HCT116 (cell line): ENCODE data around the gene CALR3. TPM values are rescaled to one million over a fixed set of nuclear protein-coding genes. Genes with fewer than 3 reads are reported as not detected.

ENCODE experiments used
- ATAC-seq: fragments of 200-7000 bp; cut with Tn5 transposase; 2 replicates; pipeline ENCODE4 v1.9.1; 2020; ENCODE audit warnings: mild to moderate bottlenecking, moderate library complexity
- BruUV-seq: library from RNA; stranded (reverse); fragments of 400-500 nt; replicated peaks from 2 replicates; lab custom pipeline; 2021; lab: Mats Ljungman, UMichigan
- CTCF ChIA-PET: fragments of 300-600 bp; sonication (Branson Sonifier 250); formaldehyde crosslinking; loops from one replicate; lab custom pipeline; 2021; ENCODE audit warnings: antibody characterized with exemption; lab: Charles Lee
- POLR2A ChIA-PET: fragments of 300-600, 350-600 bp; sonication (Branson Sonifier 250); formaldehyde crosslinking; loops from one replicate; lab custom pipeline; 2021; ENCODE audit warnings: antibody characterized with exemption; lab: Charles Lee
- RAD21 ChIA-PET, 2 experiments: fragments of 300-600 bp; sonication (Branson Sonifier 250); formaldehyde crosslinking; loops; one replicate each; lab custom pipeline; 2023; ENCODE audit warnings: low total read pairs in 2 of 2; ENCODE audit not compliant: uncharacterized antibody in 2 of 2, unreplicated experiment in 2 of 2, low non-redundant PET in 1 of 2; lab: Charles Lee
- DNase-seq: peaks from one replicate; pipeline ENCODE4 v3.0.0-alpha.2; 2010; ENCODE audit warnings: low read depth, low spot score
- H2AFZ ChIP-seq: fragments of 200-600 bp; shearing (Covaris generic), sonication (generic); 2 replicates; pipeline ENCODE4 v1.6.1; 2017; ENCODE audit warnings: low read depth, mixed run types, mixed read lengths, antibody characterized with exemption, low read length; ENCODE audit not compliant: poor library complexity, severe bottlenecking
- H3K27ac ChIP-seq: 2 replicates; pipeline ENCODE4 v1.5.1; 2012; ENCODE audit warnings: low read depth, low read length
- H3K27me3 ChIP-seq: fragments of 200-600 bp; sonication (generic); 2 replicates; pipeline ENCODE4 v1.6.1; 2016; ENCODE audit warnings: mixed run types, low read length, mixed read lengths; ENCODE audit not compliant: insufficient read depth
- H3K36me3 ChIP-seq, 2 experiments: fragments of 200-500 bp in 1 of 2; fragments of 200-600 bp in 1 of 2; sonication (Bioruptor generic) in 1 of 2; sonication (generic) in 1 of 2; 2 replicates each; pipeline versions ENCODE4 v1.5.1 to v1.6.1; 2014 to 2016; ENCODE audit warnings: low read length in 2 of 2, inconsistent platforms in 1 of 2, mixed read lengths in 1 of 2, mixed run types in 1 of 2; ENCODE audit not compliant: insufficient read depth in 2 of 2, control insufficient read depth in 1 of 2
- H3K4me1 ChIP-seq, 2 experiments: fragments of 200-600 bp in 1 of 2; sonication (generic) in 1 of 2; 2 replicates each; pipeline versions ENCODE4 v1.5.1 to v1.6.1; 2012 to 2017; ENCODE audit warnings: low read length in 2 of 2, inconsistent platforms in 1 of 2, mild to moderate bottlenecking in 1 of 2, mixed read lengths in 1 of 2, mixed run types in 1 of 2, moderate library complexity in 1 of 2; ENCODE audit not compliant: insufficient read depth in 2 of 2, control insufficient read depth in 1 of 2
- H3K4me2 ChIP-seq: fragments of 200-600 bp; sonication (generic); 2 replicates; pipeline ENCODE4 v1.6.1; 2017; ENCODE audit warnings: mixed run types, low read length, mixed read lengths
- H3K4me3 ChIP-seq, 2 experiments: fragments of 200-600 bp in 1 of 2; sonication (generic) in 1 of 2; replicated peaks in 1 of 2; 2 replicates each; pipeline ENCODE4 v1.5.1; 2011 to 2016; ENCODE audit warnings: low read length in 2 of 2, control low read depth in 1 of 2, low read depth in 1 of 2, mild to moderate bottlenecking in 1 of 2, mixed read lengths in 1 of 2, mixed run types in 1 of 2
- H3K79me2 ChIP-seq: fragments of 200-600 bp; sonication (generic); 2 replicates; pipeline ENCODE4 v1.6.1; 2017; ENCODE audit warnings: mild to moderate bottlenecking, mixed run types, low read length, moderate library complexity, mixed read lengths; ENCODE audit not compliant: insufficient read depth
- H3K9ac ChIP-seq: fragments of 200-600 bp; sonication (generic); 2 replicates; pipeline ENCODE4 v1.6.1; 2016; ENCODE audit warnings: low read length, mixed read lengths
- H3K9me2 ChIP-seq: fragments of 200-600 bp; sonication (generic), shearing (Covaris generic); 2 replicates; pipeline ENCODE4 v1.6.1; 2017; ENCODE audit warnings: mixed run types, mild to moderate bottlenecking, moderate library complexity; ENCODE audit not compliant: insufficient read depth
- H3K9me3 ChIP-seq, 2 experiments: fragments of 200-500 bp in 1 of 2; fragments of 200-600 bp in 1 of 2; sonication (Bioruptor generic) in 1 of 2; sonication (generic) in 1 of 2; 2 replicates each; pipeline ENCODE4 v1.6.1; 2014 to 2017; ENCODE audit warnings: low read length in 2 of 2, mixed read lengths in 2 of 2, inconsistent platforms in 1 of 2, low read depth in 1 of 2, mild to moderate bottlenecking in 1 of 2, mixed run types in 1 of 2, moderate library complexity in 1 of 2; ENCODE audit not compliant: control insufficient read depth in 1 of 2, insufficient read depth in 1 of 2
- H4K20me1 ChIP-seq: fragments of 200-600 bp; sonication (generic), shearing (Covaris generic); 2 replicates; pipeline ENCODE4 v1.6.1; 2017; ENCODE audit warnings: mixed run types, mild to moderate bottlenecking, moderate library complexity; ENCODE audit not compliant: insufficient read depth
- CBX3 ChIP-seq: IDR thresholded peaks from 2 replicates; pipeline ENCODE4 v1.6.1; 2012; ENCODE audit warnings: low read depth
- CEBPB ChIP-seq: IDR thresholded peaks from 2 replicates; pipeline ENCODE4 v1.6.1; 2012; ENCODE audit warnings: low read depth
- EGR1 ChIP-seq: IDR thresholded peaks from 2 replicates; pipeline ENCODE4 v1.6.1; 2012; ENCODE audit warnings: low read depth
- EZH2 ChIP-seq: fragments of 200-600 bp; sonication (generic); IDR thresholded peaks from 2 replicates; pipeline ENCODE4 v1.6.1; 2017; ENCODE audit warnings: antibody characterized with exemption, mixed run types
- EZH2phosphoT487 ChIP-seq: fragments of 200-600 bp; IDR thresholded peaks from 2 replicates; pipeline ENCODE4 v1.6.1; 2018; ENCODE audit warnings: antibody characterized with exemption, borderline replicate concordance
- FOSL1 ChIP-seq: IDR thresholded peaks from 2 replicates; pipeline ENCODE4 v1.6.1; 2012; ENCODE audit warnings: low read depth
- POLR2AphosphoS5 ChIP-seq: IDR thresholded peaks from 2 replicates; pipeline ENCODE4 v1.6.1; 2011; ENCODE audit warnings: mild to moderate bottlenecking, low read depth, low read length, moderate library complexity
- RAD21 ChIP-seq: IDR thresholded peaks from 2 replicates; pipeline ENCODE4 v1.6.1; 2012; ENCODE audit warnings: low read depth, mild to moderate bottlenecking
- SIN3A ChIP-seq: IDR thresholded peaks from 2 replicates; pipeline ENCODE4 v1.6.1; 2012; ENCODE audit warnings: low read depth
- SP1 ChIP-seq: IDR thresholded peaks from 2 replicates; pipeline ENCODE4 v1.6.1; 2012; ENCODE audit warnings: low read depth
- SRF ChIP-seq: IDR thresholded peaks from 2 replicates; pipeline ENCODE4 v1.6.1; 2012; ENCODE audit warnings: low read depth
- TCF7L2 ChIP-seq: IDR thresholded peaks from 2 replicates; pipeline ENCODE4 v1.7.0; 2011; ENCODE audit warnings: borderline replicate concordance, inconsistent platforms; ENCODE audit not compliant: insufficient read depth, insufficient read length; ENCODE audit errors: extremely low read depth
- YY1 ChIP-seq: IDR thresholded peaks from 2 replicates; pipeline ENCODE4 v1.6.1; 2011; ENCODE audit warnings: low read length, low read depth, moderate library complexity, mild to moderate bottlenecking; ENCODE audit not compliant: insufficient replicate concordance; ENCODE audit errors: extremely low read depth
- ZFX ChIP-seq: fragments of 450-650 bp; IDR thresholded peaks from 2 replicates; pipeline ENCODE4 v1.6.1; 2017
- ZNF274 ChIP-seq: fragments of 200-500 bp; sonication (Bioruptor generic); IDR thresholded peaks from 2 replicates; pipeline ENCODE4 v1.6.1; 2014; ENCODE audit warnings: mild to moderate bottlenecking, low read depth, low read length, inconsistent platforms
- intact Hi-C: fragments of 100-400 bp; cut with micrococcal nuclease; formaldehyde crosslinking; loops from 2 replicates; pipeline ENCODE4 v1.10.0; 2022
- total RNA-seq: library from RNA; stranded (reverse); gene quantifications from one replicate; pipeline ENCODE4 v1.2.1, GENCODE V29; 2021; ENCODE audit not compliant: unreplicated experiment
- TF ChIP-seq, protein P1 (sequence below): IDR thresholded peaks from 2 replicates; pipeline ENCODE4 v1.6.1; 2012
- TF ChIP-seq, protein P2 (sequence below), 3 experiments: fragments of 200-600 bp in 1 of 3; sonication (generic) in 1 of 3; IDR thresholded peaks in 2 of 3; conservative IDR thresholded peaks in 1 of 3; 2 replicates each; pipeline ENCODE4 v1.5.1; 2012 to 2017; ENCODE audit warnings: low read depth in 2 of 3, low read length in 2 of 3, antibody characterized with exemption in 1 of 3, borderline replicate concordance in 1 of 3, control low read depth in 1 of 3, mild to moderate bottlenecking in 1 of 3, mixed read lengths in 1 of 3, mixed run types in 1 of 3, moderate library complexity in 1 of 3; ENCODE audit not compliant: insufficient read depth in 1 of 3
- TF ChIP-seq, protein P3 (sequence below): IDR thresholded peaks from 2 replicates; pipeline ENCODE4 v1.6.1; 2011; ENCODE audit warnings: mild to moderate bottlenecking, low read length, moderate library complexity; ENCODE audit not compliant: insufficient replicate concordance; ENCODE audit errors: extremely low read depth
- TF ChIP-seq, protein P4 (sequence below): IDR thresholded peaks from 2 replicates; pipeline ENCODE4 v1.6.1; 2012

CALR3 gene
- total RNA-seq, 1 experiment from 2014 or later: not detected

DNA sequence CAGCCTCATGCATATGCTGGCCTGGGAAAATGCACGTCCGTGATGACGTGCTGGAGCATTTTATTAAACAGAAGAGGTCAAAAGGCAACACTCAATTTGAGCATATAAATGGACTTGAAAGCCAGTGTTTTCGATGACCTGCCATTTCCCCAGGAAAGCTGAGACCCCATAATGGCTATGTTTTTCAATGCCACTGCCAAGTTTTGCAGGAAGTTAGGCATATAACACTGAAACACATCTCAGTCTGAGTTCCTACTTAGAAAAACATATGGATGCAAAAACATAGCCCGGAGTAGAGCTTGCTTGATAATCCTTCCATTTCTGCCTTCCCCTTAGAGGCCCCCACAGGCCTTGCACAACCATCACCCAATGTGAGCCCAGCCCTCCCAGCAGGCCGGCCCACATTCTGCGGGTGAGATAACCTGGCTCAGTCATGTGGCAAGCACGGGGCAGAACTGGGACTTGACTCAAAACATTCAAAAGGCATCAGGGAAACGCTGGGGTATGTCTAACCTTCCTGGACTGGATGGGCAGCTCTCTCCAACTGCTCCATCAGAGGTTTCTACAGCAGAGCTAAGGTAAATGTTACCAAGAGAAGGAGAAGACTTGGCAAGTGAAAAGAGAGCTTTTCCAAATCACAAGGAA is 49.1 kb downstream of the CALR3 start:
- ATAC-seq (peak; percentile 59; the same call in 1 of the 2 replicates), DNase-seq (no peak)
- no peak overlapping the region for H2AFZ ChIP-seq
- BruUV-seq: no TSS peak
- H3K4me1 ChIP-seq: peaks cover 15 to 16% of the 10 kb centered on the region in 2 experiments; a peak in 3 of 4 replicates
- peaks cover 9% of the 10 kb centered on the region; the same call in 1 of the 2 replicates for H4K20me1 ChIP-seq
- no peaks in the 10 kb centered on the region for H3K9me2 ChIP-seq
- RAD21 ChIA-PET: no interaction called here
- H3K27me3 ChIP-seq: no peaks in the 10 kb centered on the region
- no peak overlapping the region for H3K27ac ChIP-seq
- peak overlapping the region; percentile 22; the same call in 1 of the 2 replicates for H3K4me2 ChIP-seq
- peaks cover 92% of the 10 kb centered on the region for H3K79me2 ChIP-seq
- no peaks in the 10 kb centered on the region for H3K9me3 ChIP-seq
- CTCF ChIA-PET: no interaction called here
- TF ChIP-seq ZFX (no peak), POLR2AphosphoS5 (no peak), SP1 (no peak), FOSL1 (no peak), ZNF274 (no peak), EZH2phosphoT487 (no peak), CBX3 (no peak), EGR1 (no peak), TCF7L2 (no peak), YY1 (no peak), EZH2 (no peak), CEBPB (no peak), RAD21 (no peak), SIN3A (no peak), SRF (no peak)
- TF ChIP-seq, protein P1, sequence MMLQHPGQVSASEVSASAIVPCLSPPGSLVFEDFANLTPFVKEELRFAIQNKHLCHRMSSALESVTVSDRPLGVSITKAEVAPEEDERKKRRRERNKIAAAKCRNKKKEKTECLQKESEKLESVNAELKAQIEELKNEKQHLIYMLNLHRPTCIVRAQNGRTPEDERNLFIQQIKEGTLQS: no peak
- TF ChIP-seq, protein P2, sequence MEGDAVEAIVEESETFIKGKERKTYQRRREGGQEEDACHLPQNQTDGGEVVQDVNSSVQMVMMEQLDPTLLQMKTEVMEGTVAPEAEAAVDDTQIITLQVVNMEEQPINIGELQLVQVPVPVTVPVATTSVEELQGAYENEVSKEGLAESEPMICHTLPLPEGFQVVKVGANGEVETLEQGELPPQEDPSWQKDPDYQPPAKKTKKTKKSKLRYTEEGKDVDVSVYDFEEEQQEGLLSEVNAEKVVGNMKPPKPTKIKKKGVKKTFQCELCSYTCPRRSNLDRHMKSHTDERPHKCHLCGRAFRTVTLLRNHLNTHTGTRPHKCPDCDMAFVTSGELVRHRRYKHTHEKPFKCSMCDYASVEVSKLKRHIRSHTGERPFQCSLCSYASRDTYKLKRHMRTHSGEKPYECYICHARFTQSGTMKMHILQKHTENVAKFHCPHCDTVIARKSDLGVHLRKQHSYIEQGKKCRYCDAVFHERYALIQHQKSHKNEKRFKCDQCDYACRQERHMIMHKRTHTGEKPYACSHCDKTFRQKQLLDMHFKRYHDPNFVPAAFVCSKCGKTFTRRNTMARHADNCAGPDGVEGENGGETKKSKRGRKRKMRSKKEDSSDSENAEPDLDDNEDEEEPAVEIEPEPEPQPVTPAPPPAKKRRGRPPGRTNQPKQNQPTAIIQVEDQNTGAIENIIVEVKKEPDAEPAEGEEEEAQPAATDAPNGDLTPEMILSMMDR (IDR thresholded peaks at IDR 0.05 in 2 of 3, conservative IDR thresholded peaks at IDR 0.05 in 1 of 3; ENCODE audit: borderline replicate concordance in 1 of 3, insufficient read depth in 1 of 3, low read depth in 2 of 3, low read length in 2 of 3): no peak
- TF ChIP-seq, protein P3, sequence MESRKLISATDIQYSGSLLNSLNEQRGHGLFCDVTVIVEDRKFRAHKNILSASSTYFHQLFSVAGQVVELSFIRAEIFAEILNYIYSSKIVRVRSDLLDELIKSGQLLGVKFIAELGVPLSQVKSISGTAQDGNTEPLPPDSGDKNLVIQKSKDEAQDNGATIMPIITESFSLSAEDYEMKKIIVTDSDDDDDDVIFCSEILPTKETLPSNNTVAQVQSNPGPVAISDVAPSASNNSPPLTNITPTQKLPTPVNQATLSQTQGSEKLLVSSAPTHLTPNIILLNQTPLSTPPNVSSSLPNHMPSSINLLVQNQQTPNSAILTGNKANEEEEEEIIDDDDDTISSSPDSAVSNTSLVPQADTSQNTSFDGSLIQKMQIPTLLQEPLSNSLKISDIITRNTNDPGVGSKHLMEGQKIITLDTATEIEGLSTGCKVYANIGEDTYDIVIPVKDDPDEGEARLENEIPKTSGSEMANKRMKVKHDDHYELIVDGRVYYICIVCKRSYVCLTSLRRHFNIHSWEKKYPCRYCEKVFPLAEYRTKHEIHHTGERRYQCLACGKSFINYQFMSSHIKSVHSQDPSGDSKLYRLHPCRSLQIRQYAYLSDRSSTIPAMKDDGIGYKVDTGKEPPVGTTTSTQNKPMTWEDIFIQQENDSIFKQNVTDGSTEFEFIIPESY: no peak
- TF ChIP-seq, protein P4, sequence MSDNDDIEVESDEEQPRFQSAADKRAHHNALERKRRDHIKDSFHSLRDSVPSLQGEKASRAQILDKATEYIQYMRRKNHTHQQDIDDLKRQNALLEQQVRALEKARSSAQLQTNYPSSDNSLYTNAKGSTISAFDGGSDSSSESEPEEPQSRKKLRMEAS: no peak
- intact Hi-C loops: no loop called here
- POLR2A ChIA-PET: no interaction called here
- H3K9ac ChIP-seq: no peak overlapping the region
- H3K36me3 ChIP-seq: no peaks in the 10 kb centered on the region
- no peak overlapping the region for H3K4me3 ChIP-seq
